ENCODE measurements around the gene CAMTA2.

DNA sequence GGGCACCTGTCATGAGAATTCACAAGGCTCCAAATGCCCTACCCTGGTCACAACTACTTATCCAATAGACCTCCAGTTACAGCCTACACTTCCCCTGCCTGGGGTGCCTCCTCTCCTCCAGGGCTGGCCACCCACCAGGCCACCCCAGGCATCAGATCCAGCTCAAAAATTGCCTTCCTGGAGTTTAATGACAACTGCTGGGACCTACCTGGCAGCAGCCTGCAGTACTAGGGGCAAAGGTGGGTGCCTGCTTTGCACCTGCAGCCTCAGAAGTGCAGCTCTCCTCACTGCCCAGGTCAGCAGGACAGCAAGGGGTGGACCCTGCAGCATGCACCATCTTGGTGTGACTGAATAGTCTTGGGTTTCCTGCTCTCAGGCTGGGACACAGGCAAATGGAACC is 51.8 kb downstream of the CAMTA2 start:
- TF ChIP-seq, protein P1, sequence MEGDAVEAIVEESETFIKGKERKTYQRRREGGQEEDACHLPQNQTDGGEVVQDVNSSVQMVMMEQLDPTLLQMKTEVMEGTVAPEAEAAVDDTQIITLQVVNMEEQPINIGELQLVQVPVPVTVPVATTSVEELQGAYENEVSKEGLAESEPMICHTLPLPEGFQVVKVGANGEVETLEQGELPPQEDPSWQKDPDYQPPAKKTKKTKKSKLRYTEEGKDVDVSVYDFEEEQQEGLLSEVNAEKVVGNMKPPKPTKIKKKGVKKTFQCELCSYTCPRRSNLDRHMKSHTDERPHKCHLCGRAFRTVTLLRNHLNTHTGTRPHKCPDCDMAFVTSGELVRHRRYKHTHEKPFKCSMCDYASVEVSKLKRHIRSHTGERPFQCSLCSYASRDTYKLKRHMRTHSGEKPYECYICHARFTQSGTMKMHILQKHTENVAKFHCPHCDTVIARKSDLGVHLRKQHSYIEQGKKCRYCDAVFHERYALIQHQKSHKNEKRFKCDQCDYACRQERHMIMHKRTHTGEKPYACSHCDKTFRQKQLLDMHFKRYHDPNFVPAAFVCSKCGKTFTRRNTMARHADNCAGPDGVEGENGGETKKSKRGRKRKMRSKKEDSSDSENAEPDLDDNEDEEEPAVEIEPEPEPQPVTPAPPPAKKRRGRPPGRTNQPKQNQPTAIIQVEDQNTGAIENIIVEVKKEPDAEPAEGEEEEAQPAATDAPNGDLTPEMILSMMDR (IDR thresholded peaks at IDR 0.05): no peak
- TF ChIP-seq POLR2A (IDR thresholded peaks at IDR 0.05): no peak

Data from Peyer's patch (tissue), 4 donors.